Measurements from ENCODE around the gene BTN3A1. TPM values are rescaled to one million over a fixed set of nuclear protein-coding genes. Genes with fewer than 3 reads are reported as not detected.
A peak's percentile ranks its signal among the peaks of the same experiment; 100 is the strongest.

The BTN3A1 gene
- total and polyA plus RNA-seq, 2 of the 13 experiments (the other 11 are each of a cell fraction or from before 2014, with no cell fraction given) = 13.3 to 14.0 TPM

DNA sequence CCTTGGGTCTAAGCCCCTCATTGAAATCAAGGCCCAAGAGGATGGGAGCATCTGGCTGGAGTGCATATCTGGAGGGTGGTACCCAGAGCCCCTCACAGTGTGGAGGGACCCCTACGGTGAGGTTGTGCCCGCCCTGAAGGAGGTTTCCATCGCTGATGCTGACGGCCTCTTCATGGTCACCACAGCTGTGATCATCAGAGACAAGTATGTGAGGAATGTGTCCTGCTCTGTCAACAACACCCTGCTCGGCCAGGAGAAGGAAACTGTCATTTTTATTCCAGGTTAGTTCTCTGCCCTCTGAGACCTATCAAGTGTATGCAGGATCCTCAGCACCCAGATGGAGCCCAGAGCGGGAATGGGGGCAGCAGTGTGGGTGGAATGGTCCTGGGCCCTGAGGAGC, 14.1 kb upstream of the BTN3A1 start (continued):
- 0 out of 2 replicates have a peak, but pooled peaks have one; percentile 13 for TF ChIP-seq HNF4A (CRISPR knock-in tag; IDR thresholded peaks at IDR 0.05)
- no peak for TF ChIP-seq BCL6 (CRISPR knock-in tag; IDR thresholded peaks at IDR 0.05)
- TF ChIP-seq SRY (CRISPR knock-in tag; IDR thresholded peaks at IDR 0.05) = no peak
- no peak for TF ChIP-seq KLF6 (CRISPR knock-in tag; IDR thresholded peaks at IDR 0.05)
- TF ChIP-seq HMGXB4 (CRISPR knock-in tag; IDR thresholded peaks at IDR 0.05; ENCODE audit: borderline replicate concordance in 1 of 2, low read depth in 1 of 2) = 0 out of 4 replicates have a peak, but pooled peaks of 1 of the 2 experiments have one; percentile 30
- peak; percentile 83 for TF ChIP-seq SAP130 (CRISPR knock-in tag; IDR thresholded peaks at IDR 0.05; ENCODE audit: low read depth)
- 0 out of 3 replicates have a peak, but pooled peaks have one; percentile 40 for TF ChIP-seq MXI1 (IDR thresholded peaks at IDR 0.05; ENCODE audit: borderline replicate concordance, low read depth, low read length)
- TF ChIP-seq CHCHD3 (CRISPR knock-in tag; IDR thresholded peaks at IDR 0.05) = 0 out of 2 replicates have a peak, but pooled peaks have one; percentile 47
- TF ChIP-seq ZFP37 (CRISPR knock-in tag; IDR thresholded peaks at IDR 0.05; ENCODE audit: borderline replicate concordance) = no peak
- no peak for TF ChIP-seq SMAD9 (CRISPR knock-in tag; IDR thresholded peaks at IDR 0.05)
- TF ChIP-seq ZNF614 (CRISPR knock-in tag; IDR thresholded peaks at IDR 0.05; ENCODE audit: borderline replicate concordance) = no peak
- TF ChIP-seq TRIM24 (CRISPR knock-in tag; IDR thresholded peaks at IDR 0.05) = no peak
- no peak for TF ChIP-seq NR2F1 (CRISPR knock-in tag; IDR thresholded peaks at IDR 0.05)
- TF ChIP-seq HCFC1 (IDR thresholded peaks at IDR 0.05; ENCODE audit: low read depth, low read length) = no peak
- TF ChIP-seq SIX4 (CRISPR knock-in tag; IDR thresholded peaks at IDR 0.05) = no peak
- no peak for TF ChIP-seq ZNF24 (IDR thresholded peaks at IDR 0.05)
- peak; percentile 53; the same call in 1 of the 2 replicates for TF ChIP-seq RFXANK (CRISPR knock-in tag; IDR thresholded peaks at IDR 0.05)
- TF ChIP-seq STAG1 (CRISPR knock-in tag; IDR thresholded peaks at IDR 0.05) = 0 out of 2 replicates have a peak, but pooled peaks have one; percentile 14
- TF ChIP-seq ZNF577 (CRISPR knock-in tag; IDR thresholded peaks at IDR 0.05; ENCODE audit: borderline replicate concordance, low read depth) = no peak
- peak; percentile 56 for TF ChIP-seq PAXIP1 (CRISPR knock-in tag; conservative IDR thresholded peaks at IDR 0.05)
- TF ChIP-seq ZFP62 (CRISPR knock-in tag; IDR thresholded peaks at IDR 0.05) = no peak
- peak; percentile 90 for TF ChIP-seq TFAP4 (IDR thresholded peaks at IDR 0.05; ENCODE audit: borderline replicate concordance, low read depth)
- no peak for TF ChIP-seq SCMH1 (CRISPR knock-in tag; IDR thresholded peaks at IDR 0.05; ENCODE audit: borderline replicate concordance)
- TF ChIP-seq, protein P1, sequence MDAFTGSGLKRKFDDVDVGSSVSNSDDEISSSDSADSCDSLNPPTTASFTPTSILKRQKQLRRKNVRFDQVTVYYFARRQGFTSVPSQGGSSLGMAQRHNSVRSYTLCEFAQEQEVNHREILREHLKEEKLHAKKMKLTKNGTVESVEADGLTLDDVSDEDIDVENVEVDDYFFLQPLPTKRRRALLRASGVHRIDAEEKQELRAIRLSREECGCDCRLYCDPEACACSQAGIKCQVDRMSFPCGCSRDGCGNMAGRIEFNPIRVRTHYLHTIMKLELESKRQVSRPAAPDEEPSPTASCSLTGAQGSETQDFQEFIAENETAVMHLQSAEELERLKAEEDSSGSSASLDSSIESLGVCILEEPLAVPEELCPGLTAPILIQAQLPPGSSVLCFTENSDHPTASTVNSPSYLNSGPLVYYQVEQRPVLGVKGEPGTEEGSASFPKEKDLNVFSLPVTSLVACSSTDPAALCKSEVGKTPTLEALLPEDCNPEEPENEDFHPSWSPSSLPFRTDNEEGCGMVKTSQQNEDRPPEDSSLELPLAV (CRISPR knock-in tag; conservative IDR thresholded peaks at IDR 0.05; ENCODE audit: low read depth) = no peak
